K562 (cell line): ENCODE measurements around the gene DNASE2B. TPM values are rescaled to one million over a fixed set of nuclear protein-coding genes. Genes with fewer than 3 reads are reported as not detected.
A peak's percentile ranks its signal among the peaks of the same experiment; 100 is the strongest.

Experiments used
- BRF1 ChIP-seq: IDR thresholded peaks from 3 replicates; pipeline ENCODE4 v1.6.1; 2011; ENCODE audit warnings: borderline replicate concordance, mild to moderate bottlenecking; ENCODE audit not compliant: insufficient read length; ENCODE audit errors: extremely low read depth
- MAZ ChIP-seq, 2 experiments: fragments of 450-650 bp in 1 of 2; sonication (generic) in 1 of 2; formaldehyde crosslinking; IDR thresholded peaks in 1 of 2; conservative IDR thresholded peaks in 1 of 2; 2 replicates each; pipeline versions ENCODE4 v1.4.0 to v1.5.0; 2020; ENCODE audit warnings: mild to moderate bottlenecking in 1 of 2, missing genetic modification reagents in 1 of 2
- RB1 ChIP-seq: fragments of 450-650 bp; IDR thresholded peaks from 2 replicates; pipeline ENCODE4 v1.6.1; 2017; ENCODE audit warnings: low read depth, mild to moderate bottlenecking
- ZBTB2 ChIP-seq: fragments of 450-650 bp; IDR thresholded peaks from 2 replicates; pipeline ENCODE4 v1.6.1; 2016; ENCODE audit warnings: antibody characterized with exemption
- ZNF12 ChIP-seq: sonication (generic); formaldehyde crosslinking; IDR thresholded peaks from 2 replicates; pipeline ENCODE4 v1.4.0; 2020; ENCODE audit warnings: mild to moderate bottlenecking, missing genetic modification reagents
- polyA plus RNA-seq, 8 experiments: library from polyadenylated mRNA; depleted of rRNA in 4 of 8; stranded (reverse) in 5 of 8; unstranded in 3 of 8; fragments of >200 nt; fragmentation: Nextera tagmentation in 2 of 8; fragmentation: Illumina TruSeq in 1 of 8; extraction: Ambion mirVana in 2 of 8; extraction: Trizol in 1 of 8; gene quantifications; 2 replicates each; pipeline versions ENCODE4 v1.2.1 to v1.2.3, GENCODE V29; 2011 to 2014; ENCODE audit warnings: inconsistent platforms in 1 of 8, missing spikeins in 1 of 8
- total RNA-seq, 7 experiments: library from RNA; depleted of rRNA in 6 of 7; stranded (reverse); fragments of >200 nt in 6 of 7; fragmentation: Illumina TruSeq in 2 of 7; extraction: Trizol in 2 of 7; gene quantifications; 2 replicates each; pipeline versions ENCODE4 v1.2.1 to v1.2.3, GENCODE V29; 2011 to 2021; ENCODE audit warnings: low replicate concordance in 1 of 7
- TF ChIP-seq, protein P1 (sequence below): fragments of 450-650 bp; IDR thresholded peaks from 2 replicates; pipeline ENCODE4 v1.6.1; 2016; ENCODE audit warnings: low read depth

The DNASE2B gene
- total and polyA plus RNA-seq, 9 of the 15 experiments (the other 6 are each of a cell fraction or from before 2014, with no cell fraction given) = not detected

DNA sequence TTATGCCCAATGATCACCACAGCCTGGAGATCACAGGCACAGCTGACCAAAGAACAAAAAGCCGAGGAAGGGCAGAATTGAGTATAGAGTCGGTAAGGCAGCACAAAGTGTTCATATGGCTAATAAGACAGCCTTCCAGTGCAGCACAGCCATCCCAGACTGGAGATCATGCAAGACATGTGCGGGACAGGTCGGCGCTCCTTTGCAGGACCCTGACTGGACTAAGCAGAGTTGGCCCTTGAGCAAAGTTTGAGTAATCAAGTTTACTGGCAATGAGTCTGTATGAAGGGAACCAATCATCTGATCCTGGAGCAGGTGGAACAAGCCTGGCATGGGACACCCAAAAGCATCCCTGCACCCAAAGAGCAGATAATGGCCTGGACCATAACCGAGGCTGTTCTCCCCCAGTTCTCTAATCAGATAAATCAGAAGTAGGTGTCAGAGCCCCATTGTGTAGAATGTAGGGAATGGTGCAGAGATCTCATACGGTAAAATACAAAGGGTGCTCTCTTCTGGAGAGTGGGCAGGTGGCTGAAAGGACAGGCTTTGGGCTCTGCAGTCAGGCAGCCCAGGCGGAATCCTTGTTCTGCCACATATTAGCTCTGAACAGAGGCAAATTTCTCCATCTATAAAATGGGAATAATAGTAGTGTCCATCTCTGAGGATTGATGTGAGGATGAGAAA is 10.7 kb upstream of the DNASE2B start (continued):
- TF ChIP-seq, protein P1, sequence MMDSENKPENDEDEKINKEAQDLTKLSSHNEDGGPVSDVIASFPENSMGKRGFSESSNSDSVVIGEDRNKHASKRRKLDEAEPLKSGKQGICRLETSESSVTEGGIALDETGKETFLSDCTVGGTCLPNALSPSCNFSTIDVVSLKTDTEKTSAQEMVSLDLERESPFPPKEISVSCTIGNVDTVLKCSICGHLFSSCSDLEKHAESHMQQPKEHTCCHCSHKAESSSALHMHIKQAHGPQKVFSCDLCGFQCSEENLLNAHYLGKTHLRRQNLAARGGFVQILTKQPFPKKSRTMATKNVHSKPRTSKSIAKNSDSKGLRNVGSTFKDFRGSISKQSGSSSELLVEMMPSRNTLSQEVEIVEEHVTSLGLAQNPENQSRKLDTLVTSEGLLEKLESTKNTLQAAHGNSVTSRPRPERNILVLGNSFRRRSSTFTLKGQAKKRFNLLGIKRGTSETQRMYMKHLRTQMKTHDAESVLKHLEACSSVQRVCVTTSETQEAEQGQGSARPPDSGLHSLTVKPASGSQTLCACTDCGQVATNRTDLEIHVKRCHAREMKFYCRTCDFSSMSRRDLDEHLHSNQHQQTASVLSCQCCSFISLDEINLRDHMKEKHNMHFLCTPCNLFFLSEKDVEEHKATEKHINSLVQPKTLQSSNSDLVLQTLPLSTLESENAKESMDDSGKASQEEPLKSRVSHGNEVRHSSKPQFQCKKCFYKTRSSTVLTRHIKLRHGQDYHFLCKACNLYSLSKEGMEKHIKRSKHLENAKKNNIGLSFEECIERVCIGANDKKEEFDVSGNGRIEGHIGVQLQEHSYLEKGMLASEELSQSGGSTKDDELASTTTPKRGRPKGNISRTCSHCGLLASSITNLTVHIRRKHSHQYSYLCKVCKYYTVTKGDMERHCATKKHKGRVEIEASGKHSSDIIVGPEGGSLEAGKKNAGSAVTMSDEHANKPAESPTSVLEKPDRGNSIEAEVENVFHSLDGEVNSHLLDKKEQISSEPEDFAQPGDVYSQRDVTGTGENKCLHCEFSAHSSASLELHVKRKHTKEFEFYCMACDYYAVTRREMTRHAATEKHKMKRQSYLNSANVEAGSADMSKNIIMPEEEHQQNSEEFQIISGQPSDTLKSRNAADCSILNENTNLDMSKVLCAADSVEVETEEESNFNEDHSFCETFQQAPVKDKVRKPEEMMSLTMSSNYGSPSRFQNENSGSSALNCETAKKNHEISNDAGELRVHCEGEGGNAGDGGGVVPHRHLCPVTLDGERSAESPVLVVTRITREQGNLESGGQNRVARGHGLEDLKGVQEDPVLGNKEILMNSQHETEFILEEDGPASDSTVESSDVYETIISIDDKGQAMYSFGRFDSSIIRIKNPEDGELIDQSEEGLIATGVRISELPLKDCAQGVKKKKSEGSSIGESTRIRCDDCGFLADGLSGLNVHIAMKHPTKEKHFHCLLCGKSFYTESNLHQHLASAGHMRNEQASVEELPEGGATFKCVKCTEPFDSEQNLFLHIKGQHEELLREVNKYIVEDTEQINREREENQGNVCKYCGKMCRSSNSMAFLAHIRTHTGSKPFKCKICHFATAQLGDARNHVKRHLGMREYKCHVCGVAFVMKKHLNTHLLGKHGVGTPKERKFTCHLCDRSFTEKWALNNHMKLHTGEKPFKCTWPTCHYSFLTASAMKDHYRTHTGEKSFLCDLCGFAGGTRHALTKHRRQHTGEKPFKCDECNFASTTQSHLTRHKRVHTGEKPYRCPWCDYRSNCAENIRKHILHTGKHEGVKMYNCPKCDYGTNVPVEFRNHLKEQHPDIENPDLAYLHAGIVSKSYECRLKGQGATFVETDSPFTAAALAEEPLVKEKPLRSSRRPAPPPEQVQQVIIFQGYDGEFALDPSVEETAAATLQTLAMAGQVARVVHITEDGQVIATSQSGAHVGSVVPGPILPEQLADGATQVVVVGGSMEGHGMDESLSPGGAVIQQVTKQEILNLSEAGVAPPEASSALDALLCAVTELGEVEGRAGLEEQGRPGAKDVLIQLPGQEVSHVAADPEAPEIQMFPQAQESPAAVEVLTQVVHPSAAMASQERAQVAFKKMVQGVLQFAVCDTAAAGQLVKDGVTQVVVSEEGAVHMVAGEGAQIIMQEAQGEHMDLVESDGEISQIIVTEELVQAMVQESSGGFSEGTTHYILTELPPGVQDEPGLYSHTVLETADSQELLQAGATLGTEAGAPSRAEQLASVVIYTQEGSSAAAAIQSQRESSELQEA = no peak
- no peak for TF ChIP-seq RB1
- TF ChIP-seq ZBTB2 = no peak
- TF ChIP-seq ZNF12 (CRISPR knock-in tag) = no peak
- 0 out of 4 replicates have a peak, but pooled peaks of 1 of the 2 experiments have one; percentile 20 for TF ChIP-seq MAZ (CRISPR knock-in tag; conservative IDR thresholded peaks at IDR 0.05 in 1 of 2, IDR thresholded peaks at IDR 0.05 in 1 of 2)
- no peak for TF ChIP-seq BRF1
